HG03159 (cell line): ENCODE data around the gene ARHGEF19.

Source experiments
- ATAC-seq: cut with Tn5 transposase; IDR thresholded peaks from one replicate; pipeline ENCODE4 v1.9.1; 2021; ENCODE audit warnings: mild to moderate bottlenecking, moderate library complexity; ENCODE audit not compliant: unreplicated experiment

ARHGEF19 gene

DNA sequence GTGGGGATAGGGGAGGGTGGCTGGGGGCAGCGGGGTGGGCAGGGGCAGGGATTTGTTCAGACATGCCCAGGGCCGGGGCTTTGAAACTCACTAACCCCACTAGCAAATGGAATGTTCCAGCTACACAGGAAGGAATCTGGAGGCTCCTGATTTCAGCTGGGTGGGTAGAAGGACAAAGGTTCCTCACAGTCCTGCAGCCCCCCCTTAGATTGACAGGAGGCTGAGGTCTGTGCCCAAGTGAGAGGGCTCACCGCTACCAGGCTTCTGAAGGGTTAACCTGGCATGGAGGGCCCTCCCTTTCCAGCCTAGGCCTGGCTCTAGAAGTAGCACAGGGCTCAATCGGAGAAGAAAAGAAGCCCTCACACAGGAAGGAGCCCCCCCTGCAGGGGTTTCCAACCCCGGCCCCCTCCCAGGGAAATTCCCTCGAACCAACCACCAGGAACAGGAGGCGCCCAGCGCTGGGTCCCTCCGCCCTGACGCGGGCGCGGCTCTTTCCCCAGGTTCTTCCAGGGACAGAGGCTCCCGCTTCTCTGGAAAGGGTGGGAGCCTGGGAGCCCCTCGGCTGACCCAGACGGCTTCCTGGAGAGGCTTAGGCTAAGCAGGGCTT is 59.9 kb downstream of the ARHGEF19 start:
- no peak for ATAC-seq

GRCh38 chr1:16151995-16152384 is 60.5 kb downstream of the ARHGEF19 start:
- no peak for ATAC-seq

DNA sequence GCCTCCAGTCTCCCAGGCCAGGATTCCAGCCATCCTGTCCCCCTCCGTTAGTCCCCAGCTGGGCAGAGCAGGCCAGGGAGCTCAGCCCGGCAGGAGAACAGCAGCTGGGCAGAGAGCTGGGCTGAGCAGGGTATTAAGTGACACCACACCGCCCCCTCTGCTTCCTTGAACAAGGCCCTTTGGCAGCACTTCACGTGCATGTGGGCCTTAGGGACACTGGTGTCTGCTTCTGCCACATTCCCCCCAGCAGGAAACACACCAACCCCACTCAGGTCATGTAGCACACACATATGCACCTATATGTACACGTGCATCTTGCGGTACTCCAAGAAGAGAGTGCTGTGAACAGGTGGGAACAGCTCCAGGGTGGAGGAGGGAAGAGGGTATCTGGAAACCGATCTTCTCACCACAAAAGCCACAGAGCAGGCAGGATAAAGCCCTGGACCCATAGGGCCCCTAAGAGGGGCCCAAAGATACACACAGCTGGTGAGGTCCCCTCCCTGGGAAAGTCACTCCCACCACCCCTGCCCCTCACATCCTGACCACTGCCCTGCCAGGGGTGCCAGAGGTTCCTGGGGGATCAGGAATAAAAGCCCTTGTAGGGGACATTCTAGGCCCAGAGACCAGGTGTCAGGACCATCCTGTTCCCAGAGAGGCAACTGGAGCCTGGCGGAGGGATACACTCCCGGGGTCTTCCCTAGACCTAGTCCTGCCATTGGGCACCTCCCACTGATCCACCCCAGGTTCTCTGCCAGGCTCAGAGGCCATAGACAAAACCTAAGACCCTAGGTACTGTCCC is 61.1 kb downstream of the ARHGEF19 start:
- no peak for ATAC-seq

GRCh38 chr1:16150508-16150907 is 61.9 kb downstream of the ARHGEF19 start:
- no peak for ATAC-seq

DNA sequence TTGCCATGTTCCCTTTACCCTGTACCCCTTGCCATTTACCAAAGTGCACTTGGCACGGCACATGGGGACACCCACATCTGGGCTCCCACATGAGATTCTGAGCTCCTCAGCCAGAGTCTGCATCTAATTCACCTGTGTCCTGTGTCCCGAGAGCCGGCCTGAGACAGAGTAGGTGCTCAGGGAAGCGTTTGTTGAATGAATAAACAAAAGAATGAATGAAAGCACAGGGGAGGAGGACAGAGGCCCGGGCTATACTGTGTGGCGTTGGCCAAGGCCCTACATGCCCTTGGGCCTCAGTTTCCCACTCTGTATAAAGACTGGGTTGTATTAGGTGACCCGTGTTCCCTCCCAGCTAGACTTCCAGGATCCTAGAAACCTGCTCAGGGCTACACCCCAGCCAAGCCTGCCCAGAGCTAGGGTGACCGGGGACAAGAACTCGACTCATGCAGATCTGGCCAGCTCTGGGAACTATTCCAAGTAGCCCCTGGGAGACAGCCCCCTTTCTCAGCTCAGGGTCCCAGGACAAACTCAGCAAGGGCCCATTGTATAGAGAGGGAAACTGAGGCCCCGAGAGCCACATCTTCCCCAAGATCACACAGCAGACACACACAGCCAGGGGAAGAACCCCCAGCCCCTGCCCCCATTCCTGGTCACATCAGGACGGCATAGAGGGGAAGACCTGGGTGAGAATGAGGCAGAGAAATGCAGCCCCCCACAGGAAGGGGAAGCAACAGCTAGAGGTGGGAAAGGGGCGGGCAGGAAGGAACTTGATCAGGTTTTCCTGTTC is 62.6 kb downstream of the ARHGEF19 start:
- no peak for ATAC-seq

- no peak for ATAC-seq
Observed at GRCh38 chr1:16149146-16149545, 63.3 kb downstream of the ARHGEF19 start.

DNA sequence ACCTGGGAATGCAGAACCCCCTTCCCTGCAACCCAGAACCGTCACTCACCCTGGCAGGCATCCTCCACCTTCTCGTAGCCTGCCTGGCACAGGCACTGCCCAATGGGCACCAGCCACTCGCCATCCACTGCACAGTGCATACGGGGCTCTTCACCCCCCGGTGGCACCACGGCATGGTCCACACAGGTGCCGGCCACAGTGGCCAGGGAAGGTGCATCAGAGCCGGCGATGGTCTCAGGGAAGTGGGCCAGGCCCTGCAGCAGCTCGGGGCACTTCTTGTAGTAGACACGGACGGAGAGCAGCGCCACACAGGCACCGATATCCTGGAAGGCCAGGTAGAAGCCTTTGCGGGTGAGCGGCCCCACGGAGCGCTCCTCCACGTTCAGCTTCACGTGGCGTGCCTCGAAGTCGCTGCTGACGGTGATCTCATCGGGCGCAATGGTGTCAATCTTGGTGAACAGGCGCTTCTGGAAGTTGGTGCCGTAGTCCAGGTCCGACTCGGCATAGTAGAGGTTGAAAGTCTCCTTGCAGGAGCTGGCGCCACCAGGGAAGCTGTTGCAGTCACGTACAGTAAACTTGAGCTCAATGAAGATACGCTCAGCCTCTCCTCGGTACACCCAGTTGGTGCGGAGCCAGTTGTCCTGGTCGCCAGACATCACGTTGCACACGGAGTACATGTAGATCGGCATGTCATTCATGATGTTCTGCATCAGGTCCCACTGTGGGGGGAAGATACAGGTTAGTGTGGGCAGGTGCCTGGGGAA is 63.9 kb downstream of the ARHGEF19 start:
- no peak for ATAC-seq
